22Rv1 (cell line): ENCODE measurements around the gene PCDHA6.
"Not testable (repeated sequence)": the region's sequence is repeated elsewhere in the genome, so short reads cannot be mapped to it uniquely, and the experiment has no call there.

Experiments used
- H3K27ac ChIP-seq: fragments of 450-650 bp; 2 replicates; pipeline ENCODE4 v1.5.1; 2017
- ZFX ChIP-seq: fragments of 450-650 bp; IDR thresholded peaks from 2 replicates; pipeline ENCODE4 v1.6.1; 2017; ENCODE audit warnings: antibody characterized with exemption, borderline replicate concordance
- TF ChIP-seq, protein P1 (sequence below): fragments of 450-650 bp; IDR thresholded peaks from 2 replicates; pipeline ENCODE4 v1.5.1; 2017; ENCODE audit warnings: mild to moderate bottlenecking

PCDHA6 gene

GRCh38 chr5:140827704-140828361, at the start of gene PCDHA6:
Gene PCDHA6, plus strand, starts transcription at chr5:140827960. Its CDS starts 132 bp downstream, at chr5:140828092.
- TF ChIP-seq ZFX, result no peak
- TF ChIP-seq, protein P1, sequence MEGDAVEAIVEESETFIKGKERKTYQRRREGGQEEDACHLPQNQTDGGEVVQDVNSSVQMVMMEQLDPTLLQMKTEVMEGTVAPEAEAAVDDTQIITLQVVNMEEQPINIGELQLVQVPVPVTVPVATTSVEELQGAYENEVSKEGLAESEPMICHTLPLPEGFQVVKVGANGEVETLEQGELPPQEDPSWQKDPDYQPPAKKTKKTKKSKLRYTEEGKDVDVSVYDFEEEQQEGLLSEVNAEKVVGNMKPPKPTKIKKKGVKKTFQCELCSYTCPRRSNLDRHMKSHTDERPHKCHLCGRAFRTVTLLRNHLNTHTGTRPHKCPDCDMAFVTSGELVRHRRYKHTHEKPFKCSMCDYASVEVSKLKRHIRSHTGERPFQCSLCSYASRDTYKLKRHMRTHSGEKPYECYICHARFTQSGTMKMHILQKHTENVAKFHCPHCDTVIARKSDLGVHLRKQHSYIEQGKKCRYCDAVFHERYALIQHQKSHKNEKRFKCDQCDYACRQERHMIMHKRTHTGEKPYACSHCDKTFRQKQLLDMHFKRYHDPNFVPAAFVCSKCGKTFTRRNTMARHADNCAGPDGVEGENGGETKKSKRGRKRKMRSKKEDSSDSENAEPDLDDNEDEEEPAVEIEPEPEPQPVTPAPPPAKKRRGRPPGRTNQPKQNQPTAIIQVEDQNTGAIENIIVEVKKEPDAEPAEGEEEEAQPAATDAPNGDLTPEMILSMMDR, result no peak
- no peak within 1 kb of the TSS for H3K27ac ChIP-seq

DNA sequence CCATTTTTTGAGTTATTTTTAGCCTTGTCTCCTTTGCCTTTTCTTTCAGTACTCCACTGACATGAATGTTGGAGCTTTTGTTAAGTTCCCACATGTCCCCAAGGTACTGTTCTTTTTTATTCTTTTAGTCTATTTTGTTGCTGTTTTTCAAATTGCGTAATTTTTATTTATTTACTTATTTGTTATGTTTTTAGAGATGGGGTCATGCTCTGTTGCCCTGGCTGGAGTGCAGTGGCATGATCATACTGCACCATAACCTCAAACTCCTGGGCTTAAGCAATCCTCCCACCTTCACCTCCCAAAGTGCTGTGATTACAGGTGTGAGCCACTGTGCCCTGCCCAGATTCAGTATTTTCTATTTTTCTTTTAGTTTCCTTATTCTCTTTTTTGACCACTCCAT, 47.2 kb upstream of the PCDHA6 start:
- no peak overlapping the region for H3K27ac ChIP-seq
- TF ChIP-seq, protein P1, result no peak
- no peak for TF ChIP-seq ZFX

DNA sequence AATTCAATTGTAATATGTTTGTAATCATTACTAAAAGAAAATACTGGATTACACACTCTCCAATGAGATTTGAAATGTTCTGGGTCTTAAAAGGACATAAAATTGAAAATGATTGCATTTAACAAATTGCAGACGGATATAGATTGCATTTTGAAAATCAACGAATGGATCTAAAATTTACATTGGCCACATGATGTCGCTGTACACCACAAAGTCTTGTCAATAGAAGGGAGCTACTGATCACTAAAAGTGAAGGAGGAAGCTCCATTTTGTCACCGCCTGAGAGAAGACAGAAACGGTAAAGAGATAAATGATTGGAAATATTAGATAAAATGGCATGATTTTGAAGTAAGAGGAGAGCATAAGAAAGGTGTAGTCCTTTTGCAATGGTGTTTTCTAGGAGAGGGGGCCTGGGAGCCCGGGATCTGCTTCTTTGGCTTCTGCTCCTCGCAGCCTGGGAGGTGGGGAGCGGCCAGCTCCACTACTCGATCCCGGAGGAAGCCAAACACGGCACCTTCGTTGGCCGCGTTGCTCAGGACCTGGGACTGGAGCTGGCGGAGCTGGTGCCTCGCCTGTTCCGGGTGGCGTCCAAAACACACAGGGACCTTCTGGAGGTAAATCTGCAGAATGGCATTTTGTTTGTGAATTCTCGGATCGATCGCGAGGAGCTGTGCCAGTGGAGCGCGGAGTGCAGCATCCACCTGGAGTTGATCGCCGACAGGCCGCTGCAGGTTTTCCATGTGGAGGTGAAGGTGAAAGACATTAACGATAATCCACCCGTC, 41.7 kb upstream of the PCDHA6 start, which contains the start of gene PCDHA1:
PCDHA1 (plus strand) TSS at position 236 of the 782 bp plus-strand sequence.
- TF ChIP-seq ZFX, result no peak
- TF ChIP-seq, protein P1, result peak; percentile 71
- H3K27ac ChIP-seq, result no peak within 1 kb of the TSS

- H3K27ac ChIP-seq, result not testable (repeated sequence)
Measured at GRCh38 chr5:140787422-140787821, 40.3 kb upstream of the PCDHA6 start.

GRCh38 chr5:140787849-140788504, 39.8 kb upstream of the PCDHA6 start:
- H3K27ac ChIP-seq, result not testable (repeated sequence)

GRCh38 chr5:140791089-140791488, 36.7 kb upstream of the PCDHA6 start:
- TF ChIP-seq ZFX, result no peak
- TF ChIP-seq, protein P1, result no peak
- H3K27ac ChIP-seq, result no peak overlapping the region

- TF ChIP-seq ZFX, result no peak
- TF ChIP-seq, protein P1, result peak; percentile 71
- peak within 1 kb of the TSS; percentile 53 for H3K27ac ChIP-seq
Measured at GRCh38 chr5:140794595-140795258, 33.0 kb upstream of the PCDHA6 start, which contains the start of gene PCDHA2. Gene PCDHA2, plus strand, starts transcription at chr5:140794852.
